ENCODE results near the gene FAAP20. TPM values are rescaled to one million over a fixed set of nuclear protein-coding genes. Genes with fewer than 3 reads are reported as not detected.

Gene FAAP20
- total and polyA plus RNA-seq, 2 donors (not counting 3 experiments of a cell fraction or from before 2014, with no cell fraction given) = 31.5 to 62.6 TPM

GRCh38 chr1:2235300-2235998 is 40.9 kb upstream of the FAAP20 start:
- Histone ChIP-seq H3K4me3 (replicated peaks in 1 of 3; ENCODE audit: insufficient read depth in 1 of 3, low read depth in 1 of 3, low read length in 3 of 3) (no peak overlapping the region), H3K9me3 (replicated peaks; ENCODE audit: control insufficient read depth, insufficient read depth, low read length) (no peaks in the 10 kb centered on the region), H3K36me3 (ENCODE audit: control insufficient read depth in 2 of 2, extremely low read depth in 1 of 2, insufficient read depth in 2 of 2, low read length in 2 of 2) (peaks cover 0 to 3% of the 10 kb centered on the region in 2 experiments), H3K27ac (ENCODE audit: insufficient read depth, low read depth, low read length) (no peak overlapping the region), H3K9me1 (replicated peaks; ENCODE audit: control insufficient read depth, extremely low read depth, insufficient read depth, low read length) (no peaks in the 10 kb centered on the region), H3K79me2 (ENCODE audit: control insufficient read depth, insufficient read depth, low read length) (peaks cover 99% of the 10 kb centered on the region), H2AFZ (ENCODE audit: low read depth, low read length) (no peak overlapping the region), H3K4me2 (ENCODE audit: insufficient read depth, low read length) (no peak overlapping the region), H3K9ac (replicated peaks; ENCODE audit: extremely low read depth, insufficient read depth, low read length) (no peak overlapping the region), H4K20me1 (replicated peaks; ENCODE audit: control insufficient read depth, extremely low read depth, insufficient read depth, low read length) (no peaks in the 10 kb centered on the region), H3K27me3 (ENCODE audit: control insufficient read depth in 2 of 2, insufficient read depth in 2 of 2, low read length in 2 of 2) (no peaks in the 10 kb centered on the region), H3K4me1 (ENCODE audit: control insufficient read depth, extremely low read depth, insufficient read depth, low read length) (peaks cover 40% of the 10 kb centered on the region)
- POLR2A ChIA-PET = no interaction called here
- DNase-seq (ENCODE audit: low read depth, low spot score) (no peak), FAIRE-seq (no peak)
- intact Hi-C loops (cut with micrococcal nuclease) (no loop called here), dilution Hi-C loops (cut with MboI; ENCODE audit: extremely low pct_ligation_motif_present, low sequenced_read_pairs) (no loop called here)
- no TSS peak for BruUV-seq (replicated peaks)
- TF ChIP-seq EZH2 (IDR thresholded peaks at IDR 0.05; ENCODE audit: borderline replicate concordance, low read depth, low read length, severe bottlenecking) (no peak), POLR2A (IDR thresholded peaks at IDR 0.05; ENCODE audit: low read depth, low read length) (no peak), MYC (IDR thresholded peaks at IDR 0.05; ENCODE audit: low read depth, low read length) (no peak), GATA2 (IDR thresholded peaks at IDR 0.05; ENCODE audit: insufficient read depth, insufficient read length, low read depth, low read length) (no peak), JUN (IDR thresholded peaks at IDR 0.05; ENCODE audit: borderline replicate concordance, insufficient read depth, insufficient read length, low read depth) (no peak), FOS (IDR thresholded peaks at IDR 0.05; ENCODE audit: borderline replicate concordance, insufficient read depth, low read length) (no peak), POLR2AphosphoS5 (IDR thresholded peaks at IDR 0.05; ENCODE audit: insufficient read depth, low read depth, low read length) (no peak)
- TF ChIP-seq, protein P1, sequence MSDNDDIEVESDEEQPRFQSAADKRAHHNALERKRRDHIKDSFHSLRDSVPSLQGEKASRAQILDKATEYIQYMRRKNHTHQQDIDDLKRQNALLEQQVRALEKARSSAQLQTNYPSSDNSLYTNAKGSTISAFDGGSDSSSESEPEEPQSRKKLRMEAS (IDR thresholded peaks at IDR 0.05; ENCODE audit: insufficient read depth, insufficient read length) = no peak
- TF ChIP-seq, protein P2, sequence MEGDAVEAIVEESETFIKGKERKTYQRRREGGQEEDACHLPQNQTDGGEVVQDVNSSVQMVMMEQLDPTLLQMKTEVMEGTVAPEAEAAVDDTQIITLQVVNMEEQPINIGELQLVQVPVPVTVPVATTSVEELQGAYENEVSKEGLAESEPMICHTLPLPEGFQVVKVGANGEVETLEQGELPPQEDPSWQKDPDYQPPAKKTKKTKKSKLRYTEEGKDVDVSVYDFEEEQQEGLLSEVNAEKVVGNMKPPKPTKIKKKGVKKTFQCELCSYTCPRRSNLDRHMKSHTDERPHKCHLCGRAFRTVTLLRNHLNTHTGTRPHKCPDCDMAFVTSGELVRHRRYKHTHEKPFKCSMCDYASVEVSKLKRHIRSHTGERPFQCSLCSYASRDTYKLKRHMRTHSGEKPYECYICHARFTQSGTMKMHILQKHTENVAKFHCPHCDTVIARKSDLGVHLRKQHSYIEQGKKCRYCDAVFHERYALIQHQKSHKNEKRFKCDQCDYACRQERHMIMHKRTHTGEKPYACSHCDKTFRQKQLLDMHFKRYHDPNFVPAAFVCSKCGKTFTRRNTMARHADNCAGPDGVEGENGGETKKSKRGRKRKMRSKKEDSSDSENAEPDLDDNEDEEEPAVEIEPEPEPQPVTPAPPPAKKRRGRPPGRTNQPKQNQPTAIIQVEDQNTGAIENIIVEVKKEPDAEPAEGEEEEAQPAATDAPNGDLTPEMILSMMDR (IDR thresholded peaks at IDR 0.05; ENCODE audit: extremely low read depth in 1 of 2, insufficient read depth in 1 of 2, low read depth in 1 of 2, low read length in 2 of 2) = no peak
- CTCF ChIA-PET = interaction anchor here (0.8 to 5.4 kb wide), 4 partner anchors 41 to 79 kb away, joined by 3 to 51 read pairs (median 19); partner anchors contain the start of gene FAAP20
